HG02763 (cell line): ENCODE measurements around the gene DNM3.
"Not testable (repeated sequence)": the region's sequence is repeated elsewhere in the genome, so short reads cannot be mapped to it uniquely, and the experiment has no call there.

Experiments
- ATAC-seq: cut with Tn5 transposase; IDR thresholded peaks from one replicate; pipeline ENCODE4 v1.9.1; 2021; ENCODE audit warnings: mild to moderate bottlenecking, moderate library complexity; ENCODE audit not compliant: unreplicated experiment

The DNM3 gene

GRCh38 chr1:172298911-172299310, 457.6 kb downstream of the DNM3 start:
- no peak for ATAC-seq

GRCh38 chr1:172299515-172299914, 458.2 kb downstream of the DNM3 start:
- no peak for ATAC-seq

GRCh38 chr1:172307508-172307907, 466.2 kb downstream of the DNM3 start:
- ATAC-seq = not testable (repeated sequence)

- ATAC-seq = no peak
These were observed 466.8 kb downstream of the DNM3 start for GRCh38 chr1:172308142-172308541.

GRCh38 chr1:172308577-172308976, 467.3 kb downstream of the DNM3 start:
- ATAC-seq = no peak

GRCh38 chr1:172320733-172321132, 479.4 kb downstream of the DNM3 start:
- ATAC-seq = no peak

- ATAC-seq = no peak
These were observed 480.2 kb downstream of the DNM3 start for GRCh38 chr1:172321451-172321850.

GRCh38 chr1:172322219-172323061, 481.1 kb downstream of the DNM3 start:
- ATAC-seq = no peak

GRCh38 chr1:172323686-172324085, 482.4 kb downstream of the DNM3 start:
- no peak for ATAC-seq

- ATAC-seq = no peak
These were observed 482.8 kb downstream of the DNM3 start for GRCh38 chr1:172324086-172324485.

GRCh38 chr1:172324761-172325160, 483.5 kb downstream of the DNM3 start:
- no peak for ATAC-seq

GRCh38 chr1:172325531-172325930, 484.2 kb downstream of the DNM3 start:
- ATAC-seq = no peak

GRCh38 chr1:172326136-172326535, 484.8 kb downstream of the DNM3 start:
- no peak for ATAC-seq

GRCh38 chr1:172328266-172328665, 487.0 kb downstream of the DNM3 start:
- ATAC-seq = no peak

- no peak for ATAC-seq
These were observed 490.9 kb downstream of the DNM3 start for GRCh38 chr1:172332230-172332629.

- no peak for ATAC-seq
These were observed 494.1 kb downstream of the DNM3 start for GRCh38 chr1:172335377-172335776.

GRCh38 chr1:172338295-172338735, 497.0 kb downstream of the DNM3 start:
- no peak for ATAC-seq

GRCh38 chr1:172339842-172340241, 498.5 kb downstream of the DNM3 start:
- ATAC-seq = no peak

GRCh38 chr1:172340520-172340919, 499.2 kb downstream of the DNM3 start:
- ATAC-seq = no peak

GRCh38 chr1:172341697-172342096, 500.4 kb downstream of the DNM3 start:
- ATAC-seq = no peak

- ATAC-seq = peak; percentile 38
These were observed 501.4 kb downstream of the DNM3 start for GRCh38 chr1:172342584-172343239.
